ENCODE data around the gene ACSF2.
"Not testable (repeated sequence)": the region's sequence is repeated elsewhere in the genome, so short reads cannot be mapped to it uniquely, and the experiment has no call there.

Gene ACSF2

DNA sequence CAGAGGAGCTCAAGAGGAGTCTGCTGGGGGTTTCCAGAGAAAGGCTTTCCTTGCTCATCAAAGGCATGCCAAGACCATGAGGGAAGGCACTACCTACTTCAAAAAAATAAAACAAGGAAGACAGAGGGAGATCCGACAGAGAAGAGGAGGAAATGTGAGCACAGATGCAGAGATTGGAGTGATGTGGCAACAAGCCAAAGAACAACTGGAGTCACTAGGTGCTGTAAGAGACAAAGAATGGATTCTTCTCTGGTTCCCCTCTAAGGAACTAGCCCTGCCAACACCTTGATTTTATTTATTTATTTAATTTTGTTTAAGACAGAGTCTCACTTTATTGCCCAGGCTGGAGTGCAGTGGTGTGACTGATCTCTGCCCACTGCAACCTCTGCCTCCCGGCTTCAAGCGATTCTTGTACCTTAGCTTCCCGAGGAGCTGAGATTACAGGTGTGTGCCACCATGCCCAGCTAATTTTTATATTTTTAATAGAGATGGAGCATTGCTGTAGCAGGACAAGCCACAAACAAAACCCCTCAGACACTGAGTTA, 13.8 kb upstream of the ACSF2 start:
- no peak for DNase-seq (ENCODE audit: low spot score)

- no peak for DNase-seq (ENCODE audit: low spot score)
Observed at GRCh38 chr17:50414808-50415207, 11.2 kb upstream of the ACSF2 start.

GRCh38 chr17:50419577-50419976, 6.4 kb upstream of the ACSF2 start:
- not testable (repeated sequence) for DNase-seq (ENCODE audit: low spot score)

DNA sequence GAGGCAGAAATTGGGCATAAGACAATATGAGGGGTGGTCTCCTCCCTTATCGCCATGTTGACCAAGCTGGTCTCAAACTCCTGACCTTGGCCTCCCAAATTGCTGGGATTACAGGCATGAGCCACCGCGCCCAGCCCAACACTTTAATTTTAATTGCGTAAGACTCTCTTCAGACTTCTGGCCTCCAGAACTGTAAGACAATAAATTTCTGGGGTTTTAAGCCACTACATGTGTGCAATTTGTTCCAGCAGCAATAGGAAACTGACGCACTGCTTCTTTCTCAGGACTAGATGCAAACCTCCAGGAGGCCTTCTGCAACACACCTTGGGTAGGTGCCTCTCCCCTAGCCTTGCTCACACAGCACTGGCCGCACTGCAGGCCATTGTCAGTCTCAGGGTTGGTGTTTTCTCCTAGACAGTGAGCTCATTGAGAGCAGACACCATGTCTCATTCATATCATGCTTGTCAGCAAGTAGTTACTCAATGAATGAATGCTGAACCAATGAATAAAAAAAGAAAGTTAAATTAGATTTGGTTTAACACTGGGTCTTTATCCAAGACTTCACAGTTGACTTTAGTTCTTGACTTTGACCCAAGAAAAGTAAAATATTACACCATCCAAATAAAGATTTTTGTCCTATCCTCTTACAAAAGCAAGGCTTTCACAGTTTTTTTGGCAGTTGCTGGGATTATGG, 5.5 kb upstream of the ACSF2 start:
- peak; percentile 35 for DNase-seq (ENCODE audit: low spot score)

GRCh38 chr17:50421308-50422051, 4.5 kb upstream of the ACSF2 start:
- no peak for DNase-seq (ENCODE audit: low spot score)

DNA sequence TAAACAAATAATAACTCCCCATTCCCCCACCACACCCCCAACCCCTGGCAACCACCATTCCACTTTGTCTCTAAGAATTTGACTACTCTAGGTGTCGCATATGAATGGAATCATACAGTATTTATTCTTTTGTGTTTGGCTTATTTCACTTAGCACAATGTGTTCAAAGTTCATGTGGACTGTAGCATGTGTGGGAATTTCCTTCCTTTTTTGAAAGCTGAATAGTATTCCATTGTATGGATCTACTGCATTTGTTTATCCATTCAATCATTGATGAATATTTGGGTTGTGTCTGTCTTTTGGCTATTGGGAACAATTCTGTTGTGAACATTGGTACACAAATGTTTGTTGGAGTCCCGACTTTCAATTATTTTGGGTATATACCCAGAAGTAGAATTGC, 3.3 kb upstream of the ACSF2 start:
- no peak for DNase-seq (ENCODE audit: low spot score)

DNA sequence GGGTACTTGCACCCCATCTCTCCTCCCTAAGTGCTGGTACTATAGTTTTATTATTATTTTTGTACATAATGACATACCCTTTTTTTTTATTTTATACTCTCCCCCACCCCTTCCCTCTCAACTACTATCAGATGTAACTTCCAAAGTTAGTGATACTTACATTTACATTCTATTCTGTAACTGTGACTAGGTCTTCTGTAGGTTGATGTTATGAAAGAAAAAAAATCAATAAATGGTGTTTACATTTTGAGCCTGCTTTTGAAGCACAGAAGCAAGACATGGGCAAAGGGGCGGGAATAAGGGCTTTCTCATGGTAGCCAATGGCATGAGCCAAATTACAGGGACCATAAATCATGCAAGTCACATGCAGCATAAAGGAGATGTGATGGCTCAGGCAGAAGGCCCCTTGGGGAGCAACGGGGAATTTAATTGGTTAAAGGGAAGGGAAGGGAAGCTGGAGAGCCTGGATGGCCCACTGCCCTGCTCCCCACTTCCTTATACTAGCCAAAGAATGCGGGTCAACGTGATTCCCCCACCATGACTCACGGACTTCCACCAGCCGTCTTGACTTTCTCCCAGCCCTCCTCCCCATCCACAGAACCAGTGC, 2.4 kb upstream of the ACSF2 start:
- DNase-seq (ENCODE audit: low spot score): peak; percentile 75

GRCh38 chr17:50424246-50424995, 1.6 kb upstream of the ACSF2 start:
- DNase-seq (ENCODE audit: low spot score): no peak

DNA sequence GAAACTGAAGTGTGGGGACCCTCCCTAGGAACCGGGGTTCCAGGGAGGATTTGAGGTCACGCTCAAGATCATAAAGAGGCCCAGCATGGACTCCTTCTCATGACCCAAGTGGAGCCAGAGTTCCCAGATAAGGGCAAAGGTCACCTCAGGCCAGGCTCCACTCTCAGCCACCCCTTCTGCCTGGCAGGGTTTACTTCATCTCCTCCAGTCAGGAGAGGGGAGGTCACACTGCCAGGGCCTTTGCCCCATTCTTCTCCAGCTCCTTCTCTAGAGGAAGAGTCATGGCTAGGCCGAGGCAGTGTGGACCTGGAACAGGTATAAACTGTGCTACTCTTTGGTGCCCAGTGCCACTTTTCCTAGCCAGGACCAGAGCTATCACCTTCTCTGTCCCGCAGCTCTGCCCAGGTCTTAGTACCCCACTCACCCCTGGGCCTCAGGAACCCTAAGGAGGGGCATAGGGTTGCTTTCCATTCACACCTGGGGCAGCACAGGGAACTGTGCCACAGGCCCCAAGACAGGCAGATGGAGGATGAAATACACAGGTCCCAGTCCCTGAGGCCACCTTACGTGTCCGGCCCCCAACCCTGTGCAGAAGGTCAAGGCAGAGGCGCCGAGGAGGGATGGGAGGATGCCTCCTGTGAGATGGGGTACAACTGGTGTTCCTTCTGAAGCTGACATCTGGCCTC, 879 bp upstream of the ACSF2 start:
- no peak for DNase-seq (ENCODE audit: low spot score)

- DNase-seq (ENCODE audit: low spot score): no peak
Observed at GRCh38 chr17:50426472-50426782, 409 bp downstream of the ACSF2 start.

DNA sequence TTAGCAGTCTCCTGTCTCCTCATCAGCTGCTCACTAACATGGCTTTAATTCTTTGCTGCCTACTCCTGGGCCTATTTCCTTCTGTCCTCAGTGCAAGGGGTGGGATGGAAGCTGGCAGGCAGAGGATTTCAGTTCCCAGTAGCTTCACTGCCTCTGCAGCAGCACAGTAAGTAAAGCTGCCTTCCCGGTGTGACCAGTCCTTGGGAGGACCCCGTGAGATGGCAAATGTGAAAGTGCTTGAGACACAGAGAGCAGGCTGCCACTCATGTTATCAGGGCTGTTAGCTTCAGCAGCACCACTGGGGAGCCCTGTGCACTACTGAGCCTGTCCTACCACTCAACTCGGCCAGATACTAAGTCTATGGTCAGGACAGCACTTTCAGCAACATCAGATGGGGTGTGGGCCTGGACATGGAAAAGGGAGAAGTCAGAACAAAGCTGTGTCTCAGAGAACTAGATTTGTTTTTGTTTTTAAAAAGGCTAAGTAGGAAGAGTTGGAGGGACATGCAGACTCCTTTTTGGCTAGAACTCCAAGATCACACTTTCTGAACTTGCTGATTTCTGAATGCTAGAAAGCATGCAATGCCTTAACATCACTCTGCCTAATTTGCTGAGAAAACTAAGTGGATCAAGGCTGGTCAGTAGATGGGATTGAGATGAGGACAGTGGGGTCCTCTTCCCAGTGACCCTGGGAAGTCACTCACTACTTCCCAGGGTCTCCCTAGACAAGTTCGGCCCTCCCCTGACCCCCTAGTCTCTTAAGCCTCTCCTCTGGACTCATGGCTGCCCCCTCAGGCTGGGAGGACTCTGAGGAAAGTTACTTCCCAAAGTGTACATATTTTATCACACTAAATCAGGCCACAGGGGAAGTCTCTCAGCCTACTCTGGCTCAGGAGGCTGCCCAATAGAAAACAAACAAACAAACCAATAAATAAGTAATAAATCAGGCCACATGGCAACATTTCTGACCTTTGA, 1.1 kb downstream of the ACSF2 start:
- peak; percentile 57 for DNase-seq (ENCODE audit: low spot score)

GRCh38 chr17:50428126-50428525, 2.1 kb downstream of the ACSF2 start:
- not testable (repeated sequence) for DNase-seq (ENCODE audit: low spot score)

GRCh38 chr17:50428831-50429424, 2.9 kb downstream of the ACSF2 start:
- no peak for DNase-seq (ENCODE audit: low spot score)

DNA sequence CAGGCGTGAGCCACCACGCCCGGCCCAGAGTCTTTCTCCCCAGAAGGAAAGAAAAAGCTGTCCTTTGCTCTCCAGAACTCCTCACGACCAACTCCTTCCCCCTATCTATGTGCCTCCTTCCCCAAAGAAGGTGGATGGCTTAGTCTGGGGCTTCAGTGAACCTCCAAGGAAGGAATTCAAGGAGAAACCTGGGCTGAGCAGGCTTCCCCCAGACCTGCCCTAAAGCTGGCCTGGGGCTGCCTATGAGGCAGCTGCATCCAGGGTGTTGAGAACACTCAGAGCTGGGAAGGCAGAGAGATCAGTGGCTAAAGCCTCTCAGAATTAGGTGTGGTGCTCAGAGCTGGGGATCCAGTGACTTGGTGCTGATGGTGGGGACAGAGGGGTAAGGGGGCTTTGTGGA, 3.8 kb downstream of the ACSF2 start:
- no peak for DNase-seq (ENCODE audit: low spot score)

DNA sequence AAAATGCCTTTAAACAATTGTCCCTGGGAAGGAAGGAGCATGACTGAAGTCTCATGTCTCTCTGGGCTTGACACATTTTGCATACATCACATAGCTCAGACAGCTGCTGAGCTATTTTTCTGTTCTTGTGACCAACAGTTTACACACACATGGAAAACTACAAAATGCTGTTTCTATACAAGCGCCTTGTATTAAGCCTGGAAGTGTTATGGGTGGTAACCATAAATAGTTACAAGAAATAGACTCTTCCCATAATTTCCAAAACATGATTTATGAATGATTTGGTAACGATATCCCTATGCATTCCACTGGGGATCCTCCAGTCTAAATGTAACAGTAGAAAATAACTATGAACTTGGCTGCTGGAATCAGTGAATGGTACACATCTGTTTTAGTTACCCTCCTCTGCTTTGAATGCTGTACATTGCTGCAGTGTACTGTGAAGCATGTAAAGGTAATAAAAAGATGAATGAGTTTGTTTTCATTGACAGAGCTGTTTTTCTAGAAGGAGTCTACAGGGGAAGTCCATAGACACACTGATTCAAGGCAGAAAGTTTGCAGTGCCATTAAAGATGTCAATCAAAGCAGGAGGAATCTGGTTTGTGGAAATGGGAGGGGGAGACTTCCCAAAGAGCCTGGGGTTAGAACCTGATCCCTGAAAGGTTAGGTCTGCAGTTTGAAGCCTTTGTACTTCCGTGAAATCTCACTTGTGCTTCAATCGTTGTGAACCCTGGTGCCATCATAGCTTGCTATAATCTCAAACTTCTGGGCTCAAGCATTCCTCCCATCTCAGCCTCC, 5.0 kb downstream of the ACSF2 start:
- no peak for DNase-seq (ENCODE audit: low spot score)

- DNase-seq (ENCODE audit: low spot score): no peak
Observed at GRCh38 chr17:50432125-50432762, 6.2 kb downstream of the ACSF2 start.

- no peak for DNase-seq (ENCODE audit: low spot score)
Observed at GRCh38 chr17:50437409-50437808, 11.4 kb downstream of the ACSF2 start.

GRCh38 chr17:50439008-50439407, 13.0 kb downstream of the ACSF2 start:
- DNase-seq (ENCODE audit: low spot score): no peak

All from AG08395 (cell line).